Suprapubic skin (tissue), 3 donors: ENCODE data around the gene NXNL2.

ENCODE experiments used
- EP300 ChIP-seq: sonication (generic); formaldehyde crosslinking; IDR thresholded peaks from one replicate; pipeline ENCODE4 v1.6.1; 2017; ENCODE audit warnings: antibody characterized with exemption
- TF ChIP-seq, protein P1 (sequence below), 2 donors: fragments of 200-600 bp in 1 of 2; fragments of 450-650 bp in 1 of 2; sonication (generic) in 1 of 2; IDR thresholded peaks; one replicate each; pipeline ENCODE4 v1.5.1; 2016 to 2019; ENCODE audit warnings: antibody characterized with exemption in 2 of 2, mild to moderate bottlenecking in 1 of 2, moderate library complexity in 1 of 2

DNA sequence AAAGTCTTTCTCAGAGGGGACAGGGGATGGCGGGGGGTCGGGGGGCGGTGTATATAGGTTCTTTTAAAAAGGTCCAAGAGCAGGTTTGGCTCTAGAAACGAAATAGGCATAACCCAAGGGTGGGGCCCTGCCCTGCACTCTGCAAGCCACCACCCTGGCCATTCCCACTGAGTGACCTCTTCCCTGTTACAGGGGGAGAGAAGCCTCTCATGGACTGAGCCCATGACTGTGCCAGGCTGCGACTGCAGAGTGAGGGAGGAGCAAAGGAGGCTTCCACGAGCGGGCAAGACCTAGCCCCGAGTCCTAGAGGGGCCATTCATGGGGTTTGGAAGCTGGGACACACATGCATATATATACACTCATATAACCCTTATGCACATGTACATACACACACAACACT lies 10.1 kb upstream of the NXNL2 start:
- TF ChIP-seq, protein P1, sequence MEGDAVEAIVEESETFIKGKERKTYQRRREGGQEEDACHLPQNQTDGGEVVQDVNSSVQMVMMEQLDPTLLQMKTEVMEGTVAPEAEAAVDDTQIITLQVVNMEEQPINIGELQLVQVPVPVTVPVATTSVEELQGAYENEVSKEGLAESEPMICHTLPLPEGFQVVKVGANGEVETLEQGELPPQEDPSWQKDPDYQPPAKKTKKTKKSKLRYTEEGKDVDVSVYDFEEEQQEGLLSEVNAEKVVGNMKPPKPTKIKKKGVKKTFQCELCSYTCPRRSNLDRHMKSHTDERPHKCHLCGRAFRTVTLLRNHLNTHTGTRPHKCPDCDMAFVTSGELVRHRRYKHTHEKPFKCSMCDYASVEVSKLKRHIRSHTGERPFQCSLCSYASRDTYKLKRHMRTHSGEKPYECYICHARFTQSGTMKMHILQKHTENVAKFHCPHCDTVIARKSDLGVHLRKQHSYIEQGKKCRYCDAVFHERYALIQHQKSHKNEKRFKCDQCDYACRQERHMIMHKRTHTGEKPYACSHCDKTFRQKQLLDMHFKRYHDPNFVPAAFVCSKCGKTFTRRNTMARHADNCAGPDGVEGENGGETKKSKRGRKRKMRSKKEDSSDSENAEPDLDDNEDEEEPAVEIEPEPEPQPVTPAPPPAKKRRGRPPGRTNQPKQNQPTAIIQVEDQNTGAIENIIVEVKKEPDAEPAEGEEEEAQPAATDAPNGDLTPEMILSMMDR (IDR thresholded peaks at IDR 0.05): no peak
- TF ChIP-seq EP300: no peak
